Neural progenitor cell (in vitro differentiated cells): ENCODE results near the gene SMAD6.

Experiments used
- EZH2 ChIP-seq: fragments of 200-600 bp; sonication (generic); IDR thresholded peaks from 2 replicates; pipeline ENCODE4 v1.6.1; 2017; ENCODE audit warnings: antibody characterized with exemption, mild to moderate bottlenecking, moderate library complexity
- EZH2phosphoT487 ChIP-seq: fragments of 200-600 bp; sonication (generic); IDR thresholded peaks from 2 replicates; pipeline ENCODE4 v1.6.1; 2017; ENCODE audit warnings: antibody characterized with exemption
- TF ChIP-seq, protein P1 (sequence below): fragments of 200-600 bp; sonication (generic); IDR thresholded peaks from 2 replicates; pipeline ENCODE4 v1.5.1; 2017; ENCODE audit warnings: antibody characterized with exemption, mild to moderate bottlenecking

DNA sequence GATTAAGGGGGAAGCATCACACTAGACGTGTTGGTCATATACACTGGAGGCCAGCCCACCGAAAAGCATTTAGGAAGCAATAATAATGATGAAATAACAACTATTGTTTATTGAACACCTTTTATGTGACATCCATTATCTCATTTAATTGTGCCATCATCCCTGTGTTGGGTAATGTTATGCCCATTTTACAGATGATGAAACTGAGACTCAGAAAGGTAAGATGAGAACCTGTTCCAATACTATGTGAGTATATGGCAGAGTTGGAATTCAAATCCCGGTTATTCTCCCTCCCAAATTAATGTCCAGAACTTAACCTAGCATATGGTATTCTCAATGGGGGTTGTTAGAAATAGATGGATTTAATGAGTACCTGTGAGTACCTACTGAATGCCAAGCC lies 99.2 kb downstream of the SMAD6 start:
- TF ChIP-seq, protein P1, sequence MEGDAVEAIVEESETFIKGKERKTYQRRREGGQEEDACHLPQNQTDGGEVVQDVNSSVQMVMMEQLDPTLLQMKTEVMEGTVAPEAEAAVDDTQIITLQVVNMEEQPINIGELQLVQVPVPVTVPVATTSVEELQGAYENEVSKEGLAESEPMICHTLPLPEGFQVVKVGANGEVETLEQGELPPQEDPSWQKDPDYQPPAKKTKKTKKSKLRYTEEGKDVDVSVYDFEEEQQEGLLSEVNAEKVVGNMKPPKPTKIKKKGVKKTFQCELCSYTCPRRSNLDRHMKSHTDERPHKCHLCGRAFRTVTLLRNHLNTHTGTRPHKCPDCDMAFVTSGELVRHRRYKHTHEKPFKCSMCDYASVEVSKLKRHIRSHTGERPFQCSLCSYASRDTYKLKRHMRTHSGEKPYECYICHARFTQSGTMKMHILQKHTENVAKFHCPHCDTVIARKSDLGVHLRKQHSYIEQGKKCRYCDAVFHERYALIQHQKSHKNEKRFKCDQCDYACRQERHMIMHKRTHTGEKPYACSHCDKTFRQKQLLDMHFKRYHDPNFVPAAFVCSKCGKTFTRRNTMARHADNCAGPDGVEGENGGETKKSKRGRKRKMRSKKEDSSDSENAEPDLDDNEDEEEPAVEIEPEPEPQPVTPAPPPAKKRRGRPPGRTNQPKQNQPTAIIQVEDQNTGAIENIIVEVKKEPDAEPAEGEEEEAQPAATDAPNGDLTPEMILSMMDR: no peak
- TF ChIP-seq EZH2 (no peak), EZH2phosphoT487 (no peak)
